Lower leg skin (tissue), 4 donors: ENCODE measurements around the gene SIX3. TPM values are rescaled to one million over a fixed set of nuclear protein-coding genes. Genes with fewer than 3 reads are reported as not detected.

Experiments used
- DNase-seq, 2 donors: peaks; one replicate each; pipeline ENCODE4 v3.0.0-alpha.2; 2019; ENCODE audit warnings: low spot score in 2 of 2
- H3K4me3 ChIP-seq: fragments of 200-600 bp; sonication (generic); 2 replicates; pipeline ENCODE4 v1.5.1; 2017; ENCODE audit warnings: mild to moderate bottlenecking, low read depth; ENCODE audit not compliant: poor library complexity, severe bottlenecking
- CTCF ChIP-seq, 3 donors: fragments of 450-650 bp; IDR thresholded peaks; one replicate each; pipeline ENCODE4 v1.5.1; 2016; ENCODE audit warnings: antibody characterized with exemption in 3 of 3, mild to moderate bottlenecking in 3 of 3, moderate library complexity in 2 of 3
- POLR2A ChIP-seq, 2 donors: fragments of 450-650 bp; IDR thresholded peaks; one replicate each; pipeline ENCODE4 v1.6.1; 2016 to 2017; ENCODE audit warnings: antibody characterized with exemption in 2 of 2, mild to moderate bottlenecking in 1 of 2, moderate library complexity in 1 of 2
- WGBS, 2 donors: methylation state at CpG; one replicate each; pipeline ENCODE4 v1.1.5; 2018; 5-methylcytosine and 5-hydroxymethylcytosine counted together
- intact Hi-C: fragments of 100-400 bp; cut with DNase I; formaldehyde crosslinking; loops from one replicate; pipeline ENCODE4 v1.15.0; 2023; ENCODE audit warnings: low total_unique reads
- total RNA-seq, 4 donors: library from RNA; depleted of rRNA; stranded (reverse); fragments of >200 nt; gene quantifications; one replicate each; pipeline ENCODE4 v1.1.0, GENCODE V29; 2016

The SIX3 gene
- total RNA-seq, 4 donors from 2014 or later, result not detected

- intact Hi-C loops, result no loop called here
- no peak overlapping the region for H3K4me3 ChIP-seq
- DNase-seq, result no peak
- 28 to 33% methylated on average over 6 of the region's 6 CpGs for whole genome bisulfite sequencing, 2 donors
- TF ChIP-seq POLR2A (IDR thresholded peaks at IDR 0.05), result no peak
- TF ChIP-seq CTCF (IDR thresholded peaks at IDR 0.05), result no peak
Observed at GRCh38 chr2:44936275-44936674, 5.2 kb upstream of the SIX3 start.

GRCh38 chr2:44936715-44937687 lies 4.5 kb upstream of the SIX3 start:
- H3K4me3 ChIP-seq, result no peak overlapping the region
- intact Hi-C loops, result no loop called here
- WGBS, 2 donors, result 14 to 22% methylated on average over 20 to 22 of the region's 22 CpGs
- no peak for DNase-seq
- TF ChIP-seq CTCF (IDR thresholded peaks at IDR 0.05) (no peak), POLR2A (IDR thresholded peaks at IDR 0.05) (no peak)

DNA sequence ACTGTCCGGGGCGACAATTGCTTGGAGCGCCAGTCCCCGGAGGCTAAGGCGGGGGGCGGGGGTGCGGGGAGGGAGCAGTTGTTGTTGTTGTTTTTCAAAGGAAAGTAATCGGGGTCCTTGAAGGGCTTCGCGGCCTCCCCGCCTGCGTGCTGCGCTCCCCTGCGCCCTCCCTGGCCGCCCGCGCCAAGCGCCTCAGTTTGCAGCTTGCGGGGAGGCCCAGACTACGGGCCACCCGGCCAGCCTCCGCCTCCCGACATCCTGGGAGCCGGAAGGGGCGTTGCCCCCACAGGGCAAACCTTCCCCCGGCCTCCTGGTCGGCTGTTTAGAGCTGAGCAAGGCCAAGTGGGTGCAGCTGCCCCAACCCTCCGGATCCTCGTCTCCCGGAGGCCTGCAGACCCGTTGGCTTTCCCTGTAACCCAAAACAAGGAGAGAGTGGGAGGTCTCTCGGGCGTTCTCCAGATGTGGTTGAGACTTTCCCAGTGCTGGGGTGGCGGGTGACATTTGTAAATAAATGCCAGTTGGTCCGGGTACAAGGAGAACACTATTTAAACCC lies 3.7 kb upstream of the SIX3 start:
- 1 to 4% methylated on average over 23 to 29 of the region's 35 CpGs for WGBS, 2 donors
- no peak for DNase-seq
- no peak overlapping the region for H3K4me3 ChIP-seq
- intact Hi-C loops, result no loop called here
- TF ChIP-seq CTCF (IDR thresholded peaks at IDR 0.05), result no peak
- no peak for TF ChIP-seq POLR2A (IDR thresholded peaks at IDR 0.05)

DNA sequence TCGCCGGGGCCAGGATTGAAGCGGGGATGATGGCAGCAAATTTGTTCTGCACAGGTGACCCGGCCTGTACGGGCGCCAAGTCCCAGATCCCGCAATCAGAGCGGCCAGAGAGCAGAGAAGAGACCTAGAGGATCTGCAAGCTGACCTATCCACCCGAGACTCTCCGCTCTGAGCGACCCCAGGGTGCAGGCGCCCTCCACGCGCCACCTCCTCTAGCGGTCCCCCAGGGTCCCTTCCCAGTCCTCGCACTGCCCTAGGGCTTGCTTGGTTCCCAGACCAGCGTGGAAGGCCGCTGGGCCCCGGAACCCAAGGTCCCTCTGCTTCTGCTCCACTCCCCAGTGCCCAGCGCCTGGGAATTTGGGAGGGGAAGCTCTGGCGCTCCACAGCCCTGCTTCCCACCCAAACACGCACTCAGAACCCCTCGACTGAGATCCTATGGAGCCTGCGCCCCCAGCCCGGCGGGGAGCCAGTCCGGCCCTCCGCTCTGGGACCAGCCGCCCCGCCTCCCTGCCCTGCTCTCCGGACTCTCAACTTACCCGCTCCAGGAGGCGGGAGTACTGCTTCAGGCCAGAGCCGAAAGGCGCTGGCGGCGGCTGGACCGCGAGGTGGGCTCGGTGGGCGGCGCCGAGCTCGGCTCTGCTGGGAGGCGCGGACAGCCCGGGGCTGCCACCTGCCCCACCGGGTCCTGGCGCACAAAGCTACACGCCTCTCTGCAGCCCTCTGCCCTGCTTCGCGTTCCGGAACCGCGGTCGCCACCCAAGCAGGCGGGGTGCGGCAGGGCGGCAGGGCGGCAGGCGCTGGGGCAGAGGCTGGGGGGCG lies 3.0 kb upstream of the SIX3 start:
- intact Hi-C loops, result no loop called here
- no peak for DNase-seq
- 5% methylated on average over 40 to 54 of the region's 62 CpGs for WGBS, 2 donors
- TF ChIP-seq POLR2A (IDR thresholded peaks at IDR 0.05) (no peak), CTCF (IDR thresholded peaks at IDR 0.05) (no peak)
- H3K4me3 ChIP-seq, result no peak overlapping the region

- intact Hi-C loops, result no loop called here
- DNase-seq, result no peak
- 23 to 25% methylated on average over 36 to 42 of the region's 42 CpGs for WGBS, 2 donors
- TF ChIP-seq CTCF (IDR thresholded peaks at IDR 0.05) (no peak), POLR2A (IDR thresholded peaks at IDR 0.05) (no peak)
- no peak overlapping the region for H3K4me3 ChIP-seq
Observed at GRCh38 chr2:44939106-44940048, 2.1 kb upstream of the SIX3 start.
